NCI-H2029 treated with DMSO at 0.1 percent for 48 hours (cell line): ENCODE data around the gene MYRIP.
"Not testable (repeated sequence)": the region's sequence is repeated elsewhere in the genome, so short reads cannot be mapped to it uniquely, and the experiment has no call there.

ENCODE experiments used
- DNase-seq: peaks from one replicate; lab custom pipeline; 2025; lab: John Stamatoyannopoulos, UW

MYRIP gene

DNA sequence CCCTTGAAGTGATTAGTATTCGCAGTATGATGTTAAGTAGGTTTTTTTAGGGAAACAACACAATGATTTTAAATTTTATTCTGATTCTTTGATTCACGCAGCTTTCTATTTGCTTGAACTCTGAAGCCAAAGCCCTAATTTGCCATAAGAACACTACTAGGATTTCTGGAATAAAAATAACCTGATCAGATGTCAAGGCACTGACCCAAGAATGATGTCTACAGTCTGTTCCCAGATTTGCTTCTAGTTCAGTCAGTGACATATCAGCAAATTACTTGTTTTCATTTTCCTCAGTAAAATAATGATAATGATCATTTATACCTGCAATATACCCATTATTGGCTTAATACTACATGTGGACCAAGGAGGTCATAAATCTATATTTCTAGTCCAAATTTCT lies 320.6 kb downstream of the MYRIP start:
- DNase-seq = no peak

DNA sequence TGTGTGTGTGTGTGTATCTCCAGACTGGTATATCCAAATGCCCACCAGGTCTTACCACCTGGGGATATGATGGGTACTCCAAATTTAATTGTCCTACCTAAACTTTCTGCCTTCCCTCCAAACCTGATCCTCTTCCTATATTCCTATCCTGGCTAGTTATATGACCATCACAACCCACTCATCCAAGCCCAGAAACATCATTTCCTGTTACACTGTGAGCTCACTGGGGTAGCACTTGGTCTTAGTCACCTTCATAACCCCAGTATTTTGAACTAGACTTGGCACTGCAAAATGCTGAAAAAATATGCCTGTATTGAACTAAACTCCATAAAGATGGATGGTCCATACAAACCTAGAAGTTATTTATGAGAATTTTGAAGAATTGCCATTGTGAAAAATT lies 321.3 kb downstream of the MYRIP start:
- DNase-seq = no peak

DNA sequence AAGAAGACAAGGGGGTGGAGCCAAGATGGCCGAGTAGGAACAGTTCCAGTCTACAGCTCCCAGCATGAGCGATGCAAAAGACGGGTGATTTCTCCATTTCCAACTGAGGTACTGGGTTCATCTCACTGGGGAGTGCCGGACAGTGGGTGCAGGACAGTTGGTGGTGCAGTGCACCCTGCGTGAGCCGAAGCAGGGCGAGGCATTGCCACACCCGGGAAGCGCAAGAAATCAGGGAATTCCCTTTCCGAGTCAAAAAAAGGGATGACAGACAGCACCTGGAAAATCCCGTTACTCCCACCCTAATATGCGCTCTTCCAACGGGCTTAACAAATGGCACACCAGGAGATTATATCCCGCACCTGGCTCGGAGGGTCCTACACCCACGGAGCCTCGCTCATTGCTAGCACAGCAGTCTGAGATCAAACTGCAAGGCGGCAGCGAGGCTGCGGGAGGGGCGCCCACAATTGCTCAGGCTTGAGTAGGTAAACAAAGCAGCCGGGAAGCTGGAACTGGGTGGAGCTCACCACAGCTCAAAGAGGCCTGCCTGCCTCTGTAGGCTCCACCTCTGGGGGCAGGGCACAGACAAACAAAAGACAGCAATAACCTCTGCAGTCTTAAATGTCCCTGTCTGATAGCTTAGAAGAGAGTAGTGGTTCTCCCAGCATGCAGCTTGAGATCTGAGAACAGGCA lies 324.6 kb downstream of the MYRIP start:
- DNase-seq = not testable (repeated sequence)

DNA sequence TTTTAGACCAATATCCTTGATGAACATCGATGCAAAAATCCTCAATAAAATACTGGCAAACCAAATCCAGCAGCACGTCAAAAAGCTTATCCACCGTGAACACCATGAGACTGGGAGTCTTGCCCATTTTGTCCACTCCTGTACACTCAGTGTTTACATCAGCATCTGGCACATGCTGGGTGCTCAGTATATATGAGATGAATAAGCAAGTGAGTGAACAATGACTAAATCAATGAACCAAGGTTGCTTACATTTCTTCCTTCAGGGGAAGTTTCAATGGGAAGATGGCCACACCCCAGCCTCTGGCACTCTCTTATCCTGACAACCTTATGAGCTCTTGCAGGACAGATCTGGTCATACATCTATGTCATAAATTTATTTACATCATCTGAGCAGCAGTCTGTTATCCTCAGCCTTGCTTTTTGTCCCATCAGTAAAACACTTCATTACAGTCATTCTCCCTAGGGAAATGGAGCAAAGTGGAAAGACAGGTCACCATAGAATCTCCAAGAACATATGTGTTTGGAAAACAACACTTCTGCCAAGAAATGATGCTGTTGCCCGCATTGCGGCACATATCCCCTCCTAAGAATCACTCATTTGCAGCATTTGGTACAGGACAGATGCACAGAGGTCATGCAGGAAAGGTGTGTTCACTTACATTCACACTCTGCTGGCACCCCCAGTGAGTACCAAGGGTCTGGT lies 328.3 kb downstream of the MYRIP start:
- DNase-seq = no peak

DNA sequence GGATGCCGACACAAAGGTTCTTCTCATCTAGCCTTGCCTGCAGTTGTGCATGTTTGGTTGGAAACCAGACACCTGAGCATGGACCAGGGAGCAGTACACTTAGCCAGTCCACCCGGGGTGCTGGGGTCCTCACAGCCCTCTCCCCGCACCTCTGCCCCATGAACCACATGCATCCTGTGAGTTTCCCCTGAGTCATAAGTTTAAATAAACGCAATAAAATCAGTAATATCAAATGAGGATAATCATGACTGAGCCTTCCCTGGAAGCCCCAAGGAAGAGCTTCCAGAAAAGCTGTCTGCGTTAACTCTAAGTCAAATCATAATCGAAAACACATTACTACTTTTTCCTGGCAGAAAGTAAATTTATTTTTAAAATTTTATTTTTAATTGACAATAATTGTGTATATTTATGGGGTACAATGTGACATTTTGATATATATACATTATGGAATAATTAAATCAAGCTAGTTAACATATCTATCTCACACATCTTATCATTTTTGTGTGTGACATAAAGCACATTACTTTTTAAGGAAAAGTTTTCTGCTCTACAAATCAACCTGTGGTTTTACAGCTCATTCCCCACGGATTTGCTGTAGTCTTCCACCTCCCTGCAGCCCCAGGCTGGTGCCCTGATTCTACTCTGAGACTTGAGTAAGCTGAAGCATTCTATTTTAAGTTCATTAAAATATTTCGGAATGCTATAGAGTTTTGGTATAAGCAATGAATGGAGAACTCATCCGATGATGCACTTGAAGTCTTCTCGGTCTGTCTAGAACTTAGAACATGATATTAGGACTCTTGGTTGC lies 334.1 kb downstream of the MYRIP start:
- no peak for DNase-seq

DNA sequence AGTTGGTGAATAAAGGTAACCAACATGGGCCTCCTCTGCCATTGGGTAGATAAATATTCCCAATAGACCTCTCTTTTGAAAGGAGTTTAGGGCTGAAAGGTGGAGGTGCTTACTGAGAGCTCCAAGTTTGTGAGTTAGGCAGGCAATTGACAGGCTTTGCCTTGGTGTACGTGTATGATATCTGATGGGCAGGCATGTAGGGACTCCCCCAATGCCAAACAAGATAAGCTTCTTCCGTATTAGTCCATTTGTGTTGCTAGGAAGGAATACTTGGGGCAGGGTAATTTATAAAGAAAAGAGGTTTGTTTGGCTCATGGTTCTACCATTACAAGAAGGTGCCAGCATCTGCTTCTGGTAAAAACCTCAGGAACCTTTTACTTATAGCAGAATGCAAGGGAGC lies 339.4 kb downstream of the MYRIP start:
- no peak for DNase-seq

DNA sequence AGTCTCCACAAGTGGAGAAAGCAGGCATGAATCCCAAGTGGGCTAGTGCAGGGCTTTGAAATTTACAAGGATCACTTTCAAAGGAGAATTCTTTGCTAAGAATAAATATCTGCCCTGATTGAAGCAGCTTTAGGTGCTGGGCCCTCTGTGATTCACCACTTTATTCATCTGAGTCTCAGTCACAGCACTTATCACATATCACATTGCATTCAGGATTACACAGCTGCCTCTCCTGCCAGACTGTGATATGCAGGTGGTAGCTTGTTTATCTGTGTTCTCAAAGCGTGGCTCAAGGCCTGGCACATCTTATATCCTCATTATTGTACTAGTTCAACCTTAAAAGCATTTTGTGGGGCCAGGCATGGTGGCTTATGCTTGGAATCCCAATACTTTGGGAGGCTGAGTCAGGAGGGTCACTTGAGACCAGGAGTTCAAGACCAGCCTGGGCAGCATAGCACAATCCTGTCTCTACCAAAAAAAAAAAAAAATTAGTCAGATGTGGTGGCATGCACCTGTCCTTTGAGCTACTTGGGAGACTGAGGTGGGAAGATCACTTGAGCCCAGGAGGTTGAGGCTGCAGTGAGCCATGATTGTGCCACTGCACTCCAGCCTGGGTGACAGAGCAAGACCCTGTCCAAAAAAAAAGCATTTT lies 343.2 kb downstream of the MYRIP start:
- DNase-seq = peak; percentile 93

DNA sequence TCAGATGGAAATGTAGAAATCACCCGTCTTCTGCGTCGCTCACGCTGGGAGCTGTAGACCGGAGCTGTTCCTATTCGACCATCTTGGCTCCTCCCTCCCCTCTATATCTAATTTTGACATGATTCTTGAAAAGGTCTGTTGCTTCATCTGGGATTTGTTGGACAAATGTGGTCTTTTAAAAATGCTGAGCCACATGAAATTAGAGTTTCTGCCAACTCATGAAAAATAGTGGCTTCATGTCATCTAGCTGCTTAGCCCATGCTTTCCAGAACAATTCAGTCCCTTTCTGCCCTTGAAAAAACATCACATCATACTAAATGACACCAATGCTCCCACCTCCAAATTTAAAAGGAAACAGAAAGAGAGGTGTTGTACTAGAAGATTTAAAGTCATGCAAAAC lies 351.5 kb downstream of the MYRIP start:
- no peak for DNase-seq

DNA sequence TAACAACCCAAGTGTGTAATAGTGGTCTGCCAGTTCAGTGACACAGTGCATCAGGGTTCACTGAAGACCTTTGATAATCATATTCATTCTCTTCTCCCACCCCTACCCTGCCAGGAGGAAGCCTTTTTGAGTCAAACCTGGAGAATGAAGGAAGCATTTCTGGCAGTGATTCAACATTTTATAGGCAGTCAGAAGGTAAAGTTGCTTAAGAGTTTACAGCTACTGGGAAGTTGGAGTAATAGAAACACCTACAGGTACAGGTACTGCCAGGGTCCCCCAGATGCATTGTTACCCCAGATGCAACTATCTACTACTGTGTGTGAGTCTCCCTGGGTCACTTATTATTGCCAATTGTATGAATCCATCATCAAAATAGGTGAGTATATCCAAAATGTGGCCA lies 353.2 kb downstream of the MYRIP start:
- DNase-seq = no peak

DNA sequence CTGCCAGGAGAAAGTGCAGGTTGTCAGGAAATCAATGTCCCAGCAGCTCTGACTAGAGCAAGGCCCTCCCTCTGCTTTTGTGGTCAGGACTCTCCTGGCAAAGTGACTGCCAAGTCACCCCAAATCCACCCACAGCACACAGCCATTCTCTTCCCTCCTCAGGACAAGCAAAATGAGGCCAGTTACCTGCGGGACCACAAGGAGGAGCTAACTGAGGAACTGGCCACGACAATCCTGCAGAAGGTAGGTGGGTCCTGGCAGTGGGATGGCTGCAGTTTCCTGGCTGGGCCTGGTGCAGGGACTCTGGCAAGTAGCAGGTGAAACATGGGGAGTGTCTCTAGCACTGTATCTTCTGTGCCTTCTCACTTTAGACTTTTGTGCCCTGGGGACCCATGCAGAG lies 357.6 kb downstream of the MYRIP start:
- DNase-seq = no peak

DNA sequence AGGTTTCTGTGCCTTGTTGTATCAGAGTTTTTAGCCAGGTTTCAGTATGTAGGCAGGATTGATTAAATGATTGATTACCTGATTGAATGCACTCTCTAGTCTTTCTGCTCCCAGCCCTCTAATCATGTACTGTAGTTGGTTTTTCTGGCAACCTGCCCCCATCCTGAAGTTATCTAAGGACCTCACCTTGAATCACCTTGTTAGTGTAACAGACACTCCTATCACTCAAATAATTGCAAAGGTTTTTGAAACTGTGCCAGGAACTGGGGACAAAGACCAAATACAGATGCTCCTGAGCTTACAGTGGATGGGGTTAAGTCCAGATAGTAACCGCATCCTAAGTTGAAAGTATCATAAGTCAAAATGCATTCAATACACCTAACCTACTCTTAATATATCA lies 358.5 kb downstream of the MYRIP start:
- DNase-seq = peak; percentile 49

DNA sequence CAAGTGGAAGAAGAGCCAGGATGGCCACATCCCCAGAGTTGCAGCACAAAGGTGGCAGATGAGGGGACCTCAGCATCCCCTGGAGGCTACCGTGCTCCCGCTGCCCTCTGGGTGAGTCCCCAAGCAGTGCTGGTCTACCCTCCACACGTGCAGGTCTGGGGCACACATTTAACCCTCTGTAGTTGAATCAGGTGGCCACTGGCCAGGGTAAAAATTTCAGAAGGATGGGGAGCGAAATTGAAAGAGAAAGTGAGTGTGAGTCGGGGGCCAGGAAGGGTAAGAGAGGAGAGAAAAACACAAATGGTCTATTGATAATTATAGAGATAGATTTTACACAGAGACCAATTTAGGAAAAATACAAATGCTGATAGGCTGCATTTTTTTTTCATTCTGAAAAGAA lies 360.6 kb downstream of the MYRIP start:
- no peak for DNase-seq

DNA sequence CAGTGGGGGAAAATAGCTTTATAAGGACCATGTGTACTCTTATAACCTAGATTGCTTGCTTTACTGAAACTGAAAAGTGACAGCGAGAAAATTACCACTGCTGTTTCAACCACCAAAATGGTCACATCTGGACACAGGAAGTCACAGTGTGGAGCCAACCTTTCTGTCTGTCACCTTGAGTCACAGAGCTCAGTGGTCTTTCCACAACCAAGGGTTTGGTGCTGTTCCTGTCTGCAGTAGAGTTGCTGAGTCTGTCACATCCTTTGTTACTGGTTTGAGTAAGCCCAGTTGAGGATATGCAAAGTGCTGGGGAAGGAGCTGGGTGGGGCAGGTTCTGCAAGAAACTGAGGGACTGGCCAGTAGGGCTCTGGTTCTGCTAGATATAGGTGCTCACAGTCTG lies 361.0 kb downstream of the MYRIP start:
- DNase-seq = no peak

DNA sequence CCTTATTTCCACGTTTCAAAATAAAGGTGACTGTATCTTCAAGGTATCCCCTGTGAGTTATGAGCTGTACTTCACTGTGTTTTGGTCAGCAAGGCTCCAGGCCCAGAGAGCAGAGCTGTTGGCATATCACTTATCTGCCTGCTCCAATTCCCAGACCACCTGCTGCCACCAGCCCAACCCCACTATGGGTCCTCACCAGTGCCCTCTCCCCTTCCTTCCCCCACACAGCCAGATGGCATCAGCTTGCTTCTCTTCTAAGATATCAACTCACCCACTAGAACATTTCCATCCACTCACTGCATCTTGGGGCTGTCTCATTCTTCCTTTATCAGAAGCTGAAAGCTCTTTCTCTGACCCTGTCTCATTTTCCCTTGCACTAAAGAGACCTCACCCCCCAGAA lies 363.2 kb downstream of the MYRIP start:
- no peak for DNase-seq

DNA sequence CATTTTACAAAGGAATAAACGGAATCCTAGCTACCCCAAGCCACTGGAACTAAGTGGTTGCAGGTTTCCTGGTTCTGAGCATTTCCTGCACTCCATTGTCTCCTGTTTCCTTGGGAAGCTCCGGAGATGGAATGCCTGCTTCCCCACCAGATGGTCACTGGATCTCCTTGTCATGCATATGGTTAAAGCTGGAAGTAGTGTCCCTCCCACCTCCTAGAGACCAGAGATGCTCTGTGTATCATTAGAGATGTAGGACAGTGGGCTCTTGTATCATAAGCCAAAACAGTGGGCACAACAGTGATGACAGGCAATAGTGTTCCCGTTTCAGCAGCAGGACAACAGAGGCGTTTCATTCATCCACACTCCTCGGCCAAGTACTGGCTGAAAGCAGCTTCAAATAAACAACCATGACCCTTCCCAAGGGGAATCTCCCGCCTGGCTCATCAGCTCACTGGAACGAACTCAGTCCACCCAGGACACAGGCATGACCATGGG lies 363.9 kb downstream of the MYRIP start:
- DNase-seq = no peak

DNA sequence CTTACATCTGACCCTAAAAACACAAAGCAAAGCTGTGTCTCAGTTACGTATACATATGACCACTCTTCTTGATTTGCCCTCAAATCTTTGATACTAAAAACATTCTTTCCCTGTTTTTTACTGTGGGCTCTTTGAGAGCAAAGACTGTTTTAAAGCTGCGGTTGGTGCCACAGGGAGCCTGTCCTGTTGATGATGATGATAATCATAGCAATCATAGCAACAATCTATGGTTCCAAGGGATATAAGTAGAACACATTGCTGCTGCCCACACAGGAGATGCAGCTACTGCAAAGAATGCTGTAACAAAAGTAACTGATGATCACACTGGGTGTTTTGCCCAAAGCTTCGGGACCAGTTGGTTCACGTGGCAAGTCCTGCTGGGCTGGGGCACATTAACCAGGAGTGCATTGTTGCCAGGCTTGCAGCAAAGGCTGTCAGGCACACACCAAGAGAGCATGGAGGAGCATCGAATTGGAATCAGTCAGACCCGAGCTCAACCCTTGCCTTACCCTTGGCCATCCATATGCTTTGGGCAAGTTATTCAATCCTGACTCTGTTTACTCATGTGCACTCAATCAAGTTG lies 368.7 kb downstream of the MYRIP start:
- DNase-seq = no peak

DNA sequence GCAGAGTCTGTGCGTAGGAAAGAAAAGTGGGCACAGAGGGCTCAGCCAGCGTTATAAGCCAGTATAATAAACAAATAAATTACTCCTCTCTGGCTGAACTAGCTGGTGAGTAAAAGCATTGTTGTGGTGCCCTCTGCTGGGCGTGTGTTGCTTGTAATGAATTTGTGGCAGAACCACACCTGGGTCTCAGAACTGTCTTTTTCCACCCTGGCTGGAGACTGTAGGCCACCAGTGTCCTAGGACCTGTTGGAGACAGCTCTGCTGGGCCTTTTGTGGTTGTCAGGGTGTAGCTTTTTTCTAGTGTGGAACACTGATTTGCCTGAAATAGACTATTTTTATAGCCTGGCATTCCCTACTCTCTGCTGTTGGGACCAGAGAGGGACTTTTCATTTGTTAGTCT lies 369.6 kb downstream of the MYRIP start:
- DNase-seq = peak; percentile 81

DNA sequence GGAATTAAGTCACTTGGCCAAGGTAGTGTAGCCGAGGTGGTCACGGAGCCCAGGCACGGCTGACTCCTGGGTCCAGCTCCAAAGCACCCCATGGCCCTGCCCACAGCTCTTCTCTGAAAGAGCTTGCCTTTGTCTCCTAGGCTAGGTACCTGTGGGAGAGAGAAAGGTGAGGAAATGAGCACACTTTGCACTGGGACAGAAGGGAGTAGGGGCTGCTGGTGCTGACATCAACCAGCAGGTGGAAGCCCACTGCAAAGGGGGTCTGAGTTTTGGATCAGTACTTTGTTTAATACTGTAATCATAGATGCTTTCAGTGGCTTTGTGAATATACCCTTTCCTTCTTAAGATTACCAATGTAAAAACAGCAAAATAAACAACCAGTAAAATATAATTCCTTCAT lies 371.8 kb downstream of the MYRIP start:
- DNase-seq = no peak

DNA sequence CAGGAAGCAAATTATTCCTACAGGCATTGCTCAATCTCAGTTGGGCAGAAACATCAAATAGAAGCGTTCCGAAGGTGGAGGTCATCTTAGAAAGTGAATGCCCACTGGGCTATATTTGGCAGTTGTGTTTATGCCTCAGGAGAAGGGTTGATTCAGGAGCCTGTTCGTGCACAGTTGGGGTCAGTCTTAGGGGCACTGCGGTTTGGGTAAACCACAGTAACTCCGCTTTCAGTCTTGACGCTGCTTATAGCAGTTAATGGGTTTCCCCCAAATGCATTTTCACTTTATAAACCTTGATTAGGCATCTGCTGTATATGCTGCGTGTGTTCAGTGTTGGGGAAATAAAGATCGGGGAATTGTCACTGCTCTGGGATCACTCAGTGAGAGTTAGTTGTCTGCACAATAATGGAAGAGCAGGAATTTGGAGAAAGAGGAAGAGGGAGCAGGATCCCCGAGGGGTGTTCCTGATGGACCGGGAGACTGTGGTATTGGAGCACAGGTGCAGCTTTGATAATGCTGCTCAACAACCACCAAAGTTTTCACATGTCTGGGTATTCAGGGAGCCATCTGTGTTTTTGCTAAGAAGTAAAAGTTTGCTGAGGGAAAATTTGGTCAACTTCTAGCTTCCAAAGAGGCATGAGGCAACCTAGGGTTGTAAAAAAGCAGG lies 375.8 kb downstream of the MYRIP start:
- no peak for DNase-seq

DNA sequence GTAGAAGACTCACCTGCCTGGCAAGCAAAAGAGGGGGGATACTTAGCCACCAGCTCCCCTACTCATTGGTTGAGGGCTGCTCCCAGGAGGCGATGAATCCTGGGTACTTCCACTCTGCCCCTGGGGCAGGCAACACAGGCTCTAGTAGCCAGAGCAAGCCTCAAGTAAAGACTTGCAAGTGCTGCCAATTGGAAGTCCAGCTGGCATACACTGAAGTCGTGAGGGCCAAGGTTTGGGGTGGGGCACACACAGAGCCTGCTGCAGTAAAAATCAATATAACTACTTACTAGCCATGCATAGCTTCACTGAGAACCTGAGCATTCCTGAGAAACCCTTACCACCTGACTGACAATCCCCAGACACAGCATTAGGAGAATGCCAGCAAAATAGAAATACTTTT lies 377.1 kb downstream of the MYRIP start:
- DNase-seq = no peak

DNA sequence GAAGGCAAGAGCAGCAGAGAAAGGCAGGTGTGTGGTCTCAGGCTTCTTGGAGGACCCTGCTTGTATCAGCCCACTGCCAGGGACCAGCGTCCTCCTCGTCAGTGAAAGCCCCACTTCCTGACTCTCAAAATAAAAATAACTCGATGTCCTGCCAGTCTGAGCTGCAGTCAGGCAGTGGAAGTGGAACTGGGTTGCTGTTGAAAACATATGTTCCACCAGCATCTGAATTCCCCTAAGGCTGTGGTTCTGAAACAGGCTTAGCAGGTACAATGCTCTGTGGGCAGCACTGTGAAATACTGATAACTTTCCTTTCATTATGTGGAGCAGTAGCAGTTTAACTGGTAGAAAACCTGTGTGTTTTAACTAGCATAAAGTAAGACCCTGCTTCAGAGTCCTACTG lies 378.5 kb downstream of the MYRIP start:
- DNase-seq = no peak

DNA sequence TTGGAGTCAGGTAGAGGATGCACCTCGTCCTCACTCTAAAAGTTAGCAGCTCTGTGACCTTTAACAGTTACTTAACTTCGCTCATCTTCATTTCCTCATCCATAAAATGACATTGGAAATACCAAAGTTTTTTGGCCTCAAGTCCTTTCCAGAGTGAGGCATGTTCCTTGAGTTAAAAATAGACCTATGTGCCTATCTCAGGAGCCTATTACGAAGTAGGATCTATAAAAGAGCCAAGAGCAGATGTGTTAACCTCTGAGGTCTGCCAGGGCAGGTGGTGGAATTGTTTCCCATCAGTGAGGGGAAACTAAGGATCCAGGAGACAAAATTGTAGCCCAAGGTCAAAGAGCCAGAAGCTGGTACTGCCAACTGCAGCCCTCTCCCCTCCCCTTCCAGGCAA lies 379.7 kb downstream of the MYRIP start:
- DNase-seq = no peak
